D721Med (cell line): ENCODE measurements around the gene OR7A10.

Experiments used
- DNase-seq: peaks from one replicate; pipeline ENCODE4 v3.0.0; 2011; ENCODE audit warnings: low spot score; ENCODE audit not compliant: insufficient read length
- FAIRE-seq: peaks from 2 replicates; lab custom pipeline; 2011; peaks lifted over from hg19 to GRCh38; lab: Jason Lieb, UNC
- TF ChIP-seq, protein P1 (sequence below): IDR thresholded peaks from 2 replicates; pipeline ENCODE4 v1.5.1; 2012; ENCODE audit warnings: mild to moderate bottlenecking, control low read depth; ENCODE audit not compliant: insufficient read depth; ENCODE audit errors: missing control alignments

OR7A10 gene

GRCh38 chr19:14826006-14826405 lies 22.7 kb downstream of the OR7A10 start:
- no peak for FAIRE-seq
- TF ChIP-seq, protein P1, sequence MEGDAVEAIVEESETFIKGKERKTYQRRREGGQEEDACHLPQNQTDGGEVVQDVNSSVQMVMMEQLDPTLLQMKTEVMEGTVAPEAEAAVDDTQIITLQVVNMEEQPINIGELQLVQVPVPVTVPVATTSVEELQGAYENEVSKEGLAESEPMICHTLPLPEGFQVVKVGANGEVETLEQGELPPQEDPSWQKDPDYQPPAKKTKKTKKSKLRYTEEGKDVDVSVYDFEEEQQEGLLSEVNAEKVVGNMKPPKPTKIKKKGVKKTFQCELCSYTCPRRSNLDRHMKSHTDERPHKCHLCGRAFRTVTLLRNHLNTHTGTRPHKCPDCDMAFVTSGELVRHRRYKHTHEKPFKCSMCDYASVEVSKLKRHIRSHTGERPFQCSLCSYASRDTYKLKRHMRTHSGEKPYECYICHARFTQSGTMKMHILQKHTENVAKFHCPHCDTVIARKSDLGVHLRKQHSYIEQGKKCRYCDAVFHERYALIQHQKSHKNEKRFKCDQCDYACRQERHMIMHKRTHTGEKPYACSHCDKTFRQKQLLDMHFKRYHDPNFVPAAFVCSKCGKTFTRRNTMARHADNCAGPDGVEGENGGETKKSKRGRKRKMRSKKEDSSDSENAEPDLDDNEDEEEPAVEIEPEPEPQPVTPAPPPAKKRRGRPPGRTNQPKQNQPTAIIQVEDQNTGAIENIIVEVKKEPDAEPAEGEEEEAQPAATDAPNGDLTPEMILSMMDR: no peak
- no peak for DNase-seq

DNA sequence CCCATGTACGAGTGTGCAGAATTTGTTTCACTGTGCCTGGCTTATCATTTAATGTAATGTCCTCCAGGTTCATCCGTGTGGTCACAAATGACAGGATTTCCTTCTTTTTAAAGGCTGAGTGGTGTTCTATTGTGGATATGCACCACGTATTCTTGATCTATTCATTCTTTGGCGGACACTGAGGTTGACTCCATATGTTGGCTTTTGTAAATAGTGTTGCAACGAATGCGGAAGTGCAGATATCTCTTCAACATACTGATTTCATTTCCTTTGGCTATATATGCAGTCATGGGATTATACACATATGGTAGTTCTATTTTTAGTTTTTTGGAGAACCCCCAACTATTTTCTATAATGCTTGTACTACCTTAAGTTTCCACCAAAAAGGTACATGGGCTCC lies 26.8 kb downstream of the OR7A10 start:
- TF ChIP-seq, protein P1: no peak
- FAIRE-seq (no peak), DNase-seq (no peak)

- FAIRE-seq (no peak), DNase-seq (no peak)
- TF ChIP-seq, protein P1: no peak
Measured at GRCh38 chr19:14818588-14818987, 30.1 kb downstream of the OR7A10 start.

- no peak for DNase-seq
- TF ChIP-seq, protein P1: no peak
- no peak for FAIRE-seq
Measured at GRCh38 chr19:14817052-14817451, 31.7 kb downstream of the OR7A10 start.

GRCh38 chr19:14814982-14815652 lies 33.6 kb downstream of the OR7A10 start:
- FAIRE-seq (no peak), DNase-seq (no peak)
- TF ChIP-seq, protein P1: no peak

- TF ChIP-seq, protein P1: no peak
- FAIRE-seq (no peak), DNase-seq (no peak)
Measured at GRCh38 chr19:14809272-14810057, 39.3 kb downstream of the OR7A10 start.

DNA sequence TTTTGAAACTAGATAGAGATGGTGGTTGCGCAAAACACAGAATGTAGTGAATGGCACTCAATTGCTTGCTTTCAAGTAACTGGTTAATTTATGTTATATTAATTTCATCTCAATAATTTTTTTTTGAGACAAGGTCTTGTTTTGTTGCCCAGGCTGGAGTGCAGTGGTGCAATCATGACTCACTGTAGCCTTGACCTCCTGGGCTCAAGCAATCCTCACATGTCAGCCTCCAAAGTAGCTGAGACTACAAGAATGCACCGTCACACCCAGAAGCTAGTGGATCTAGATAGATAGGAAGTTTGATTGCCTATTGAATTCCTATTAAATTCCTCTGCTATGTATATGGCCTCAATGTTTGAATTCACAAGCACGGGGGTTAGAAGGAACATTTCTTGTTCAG lies 44.0 kb downstream of the OR7A10 start:
- TF ChIP-seq, protein P1: no peak
- no peak for DNase-seq
- no peak for FAIRE-seq
